Measurements from ENCODE around the gene LPAR3. TPM values are rescaled to one million over a fixed set of nuclear protein-coding genes. Genes with fewer than 3 reads are reported as not detected.

LPAR3 gene
- total RNA-seq, 1 experiment from 2014 or later: 9.8 TPM

- DNase-seq: peak; percentile 40
- Histone ChIP-seq H2AFZ (ENCODE audit: low read length) (no peak overlapping the region), H4K20me1 (ENCODE audit: low read length) (no peaks in the 10 kb centered on the region), H3K4me2 (ENCODE audit: low read length) (no peak overlapping the region), H3K4me1 (ENCODE audit: insufficient read depth, low read length) (peaks cover 33% of the 10 kb centered on the region), H3K36me3 (ENCODE audit: low read depth, low read length) (no peaks in the 10 kb centered on the region), H3F3A (ENCODE audit: low read length, unreplicated experiment) (peaks cover under 1% of the 10 kb centered on the region), H3K9me2 (replicated peaks; ENCODE audit: low read length) (no peaks in the 10 kb centered on the region), H3K27me3 (ENCODE audit: low read length) (no peaks in the 10 kb centered on the region), H3K27ac (ENCODE audit: low read length) (no peak overlapping the region), H3K4me3 (ENCODE audit: low read length) (no peak overlapping the region), H3K9ac (ENCODE audit: low read length) (no peak overlapping the region), H3K79me2 (ENCODE audit: low read length) (no peaks in the 10 kb centered on the region), H3K9me3 (ENCODE audit: low read length) (no peaks in the 10 kb centered on the region)
- CTCF ChIA-PET: interaction anchor here (0.6 kb wide), 1 partner anchor 548 kb away, joined by 4 read pairs; no protein-coding TSS in a partner anchor
- no peak for ATAC-seq
- BruUV-seq (replicated peaks): no TSS peak
- intact Hi-C loops (cut with micrococcal nuclease): no loop called here
- POLR2A ChIA-PET (ENCODE audit: unreplicated experiment): no interaction called here
- TF ChIP-seq CTCF (conservative IDR thresholded peaks at IDR 0.05; ENCODE audit: low read depth, low read length) (peak; percentile 70), EZH2 (IDR thresholded peaks at IDR 0.05; ENCODE audit: low read length, unreplicated experiment) (no peak), EZH2phosphoT487 (IDR thresholded peaks at IDR 0.05; ENCODE audit: borderline replicate concordance, low read length) (no peak)
These were observed 110.8 kb downstream of the LPAR3 start for GRCh38 chr1:84781946-84782771.

- TF ChIP-seq EZH2 (IDR thresholded peaks at IDR 0.05; ENCODE audit: low read length, unreplicated experiment): no peak
- TF ChIP-seq EZH2phosphoT487 (IDR thresholded peaks at IDR 0.05; ENCODE audit: borderline replicate concordance, low read length): no peak
- no peak for TF ChIP-seq CTCF (conservative IDR thresholded peaks at IDR 0.05; ENCODE audit: low read depth, low read length)
- H3K9ac ChIP-seq (ENCODE audit: low read length): peak overlapping the region; percentile 53
- H3K4me1 ChIP-seq (ENCODE audit: insufficient read depth, low read length): peaks cover 50% of the 10 kb centered on the region
- H3F3A ChIP-seq (ENCODE audit: low read length, unreplicated experiment): peaks cover 14% of the 10 kb centered on the region
- no peaks in the 10 kb centered on the region for H3K9me2 ChIP-seq (replicated peaks; ENCODE audit: low read length)
- H3K4me2 ChIP-seq (ENCODE audit: low read length): peak overlapping the region; percentile 62
- POLR2A ChIA-PET (ENCODE audit: unreplicated experiment): interaction anchor here (0.6 kb wide), 1 partner anchor 94 kb away, joined by 3 read pairs; no protein-coding TSS in a partner anchor
- peak overlapping the region; percentile 90 for H3K27ac ChIP-seq (ENCODE audit: low read length)
- no peak overlapping the region for H2AFZ ChIP-seq (ENCODE audit: low read length)
- DNase-seq: peak; percentile 93
- CTCF ChIA-PET: interaction anchor here (0.5 to 0.6 kb wide), 2 partner anchors 310 to 477 kb away, joined by 3 to 6 read pairs; no protein-coding TSS in a partner anchor
- H4K20me1 ChIP-seq (ENCODE audit: low read length): no peaks in the 10 kb centered on the region
- H3K36me3 ChIP-seq (ENCODE audit: low read depth, low read length): no peaks in the 10 kb centered on the region
- peak; percentile 65 for ATAC-seq
- no peaks in the 10 kb centered on the region for H3K79me2 ChIP-seq (ENCODE audit: low read length)
- no TSS peak for BruUV-seq (replicated peaks)
- no peaks in the 10 kb centered on the region for H3K9me3 ChIP-seq (ENCODE audit: low read length)
- H3K27me3 ChIP-seq (ENCODE audit: low read length): no peaks in the 10 kb centered on the region
- peak overlapping the region; percentile 6; the same call in 1 of the 2 replicates for H3K4me3 ChIP-seq (ENCODE audit: low read length)
- intact Hi-C loops (cut with micrococcal nuclease): loop anchor here (1.0 to 10.0 kb wide), 2 partner anchors 54 to 875 kb away; no protein-coding TSS in a partner anchor
These were observed 112.8 kb downstream of the LPAR3 start for GRCh38 chr1:84780000-84780716.

All from PC-3 (cell line).